ENCODE measurements around the gene PRPF18.

PRPF18 gene

GRCh38 chr10:13637894-13638293, 51.1 kb downstream of the PRPF18 start:
- no peak for TF ChIP-seq CTCF (IDR thresholded peaks at IDR 0.05; ENCODE audit: borderline replicate concordance, extremely low read depth, low read length, poor library complexity, severe bottlenecking)
- TF ChIP-seq EZH2 (IDR thresholded peaks at IDR 0.05; ENCODE audit: borderline replicate concordance, low read depth, low read length, severe bottlenecking): no peak
- peaks cover 35% of the 10 kb centered on the region; the same call in 1 of the 2 replicates for H3K36me3 ChIP-seq (ENCODE audit: insufficient read depth, low read length)
- no peaks in the 10 kb centered on the region for H3K4me1 ChIP-seq (ENCODE audit: insufficient read depth, low read length)
- no peak for DNase-seq
- H3K4me2 ChIP-seq (ENCODE audit: insufficient read depth, low read length): no peak overlapping the region
- no peak overlapping the region for H3K9ac ChIP-seq (ENCODE audit: low read depth, low read length)
- no peaks in the 10 kb centered on the region; the same call in 1 of the 2 replicates for H4K20me1 ChIP-seq (ENCODE audit: insufficient read depth, low read length)
- no peak overlapping the region for H2AFZ ChIP-seq (ENCODE audit: low read depth, low read length)
- H3K9me3 ChIP-seq (ENCODE audit: insufficient read depth, low read length, severe bottlenecking): peaks cover 7% of the 10 kb centered on the region
- no peak overlapping the region for H3K27ac ChIP-seq (ENCODE audit: low read length)
- H3K4me3 ChIP-seq (ENCODE audit: low read depth in 1 of 2, low read length in 2 of 2): no peak overlapping the region
- H3K27me3 ChIP-seq (ENCODE audit: insufficient read depth, low read length, poor library complexity): no peaks in the 10 kb centered on the region
- H3K79me2 ChIP-seq (ENCODE audit: insufficient read depth, low read length): no peaks in the 10 kb centered on the region
- no peak for ATAC-seq (ENCODE audit: insufficient read depth, low read depth)

GRCh38 chr10:13642293-13642692, 55.5 kb downstream of the PRPF18 start:
- no peak for ATAC-seq (ENCODE audit: insufficient read depth, low read depth)
- peaks cover 63% of the 10 kb centered on the region for H3K36me3 ChIP-seq (ENCODE audit: insufficient read depth, low read length)

GRCh38 chr10:13643016-13643415, 56.3 kb downstream of the PRPF18 start:
- no peak overlapping the region for H3K4me2 ChIP-seq (ENCODE audit: insufficient read depth, low read length)
- no peak overlapping the region for H2AFZ ChIP-seq (ENCODE audit: low read depth, low read length)
- TF ChIP-seq CTCF (IDR thresholded peaks at IDR 0.05; ENCODE audit: borderline replicate concordance, extremely low read depth, low read length, poor library complexity, severe bottlenecking) (no peak), EZH2 (IDR thresholded peaks at IDR 0.05; ENCODE audit: borderline replicate concordance, low read depth, low read length, severe bottlenecking) (no peak)
- no peaks in the 10 kb centered on the region for H3K79me2 ChIP-seq (ENCODE audit: insufficient read depth, low read length)
- no peaks in the 10 kb centered on the region for H3K4me1 ChIP-seq (ENCODE audit: insufficient read depth, low read length)
- H3K9ac ChIP-seq (ENCODE audit: low read depth, low read length): no peak overlapping the region
- no peaks in the 10 kb centered on the region for H3K27me3 ChIP-seq (ENCODE audit: insufficient read depth, low read length, poor library complexity)
- H3K27ac ChIP-seq (ENCODE audit: low read length): no peak overlapping the region
- H3K36me3 ChIP-seq (ENCODE audit: insufficient read depth, low read length): peaks cover 64% of the 10 kb centered on the region
- no peaks in the 10 kb centered on the region; the same call in 1 of the 2 replicates for H4K20me1 ChIP-seq (ENCODE audit: insufficient read depth, low read length)
- H3K4me3 ChIP-seq (ENCODE audit: low read depth in 1 of 2, low read length in 2 of 2): no peak overlapping the region
- H3K9me3 ChIP-seq (ENCODE audit: insufficient read depth, low read length, severe bottlenecking): peaks cover 7% of the 10 kb centered on the region
- ATAC-seq (ENCODE audit: insufficient read depth, low read depth): no peak
- DNase-seq: no peak

More at GRCh38 chr10:13642293-13642692, 55.5 kb downstream of the PRPF18 start:
- Histone ChIP-seq H3K9me3 (ENCODE audit: insufficient read depth, low read length, severe bottlenecking) (peaks cover 7% of the 10 kb centered on the region), H4K20me1 (ENCODE audit: insufficient read depth, low read length) (no peaks in the 10 kb centered on the region; the same call in 1 of the 2 replicates), H3K79me2 (ENCODE audit: insufficient read depth, low read length) (no peaks in the 10 kb centered on the region), H3K9ac (ENCODE audit: low read depth, low read length) (no peak overlapping the region), H3K4me3 (ENCODE audit: low read depth in 1 of 2, low read length in 2 of 2) (no peak overlapping the region), H3K27me3 (ENCODE audit: insufficient read depth, low read length, poor library complexity) (no peaks in the 10 kb centered on the region), H3K27ac (ENCODE audit: low read length) (no peak overlapping the region), H2AFZ (ENCODE audit: low read depth, low read length) (no peak overlapping the region), H3K4me2 (ENCODE audit: insufficient read depth, low read length) (no peak overlapping the region), H3K4me1 (ENCODE audit: insufficient read depth, low read length) (no peaks in the 10 kb centered on the region)
- TF ChIP-seq EZH2 (IDR thresholded peaks at IDR 0.05; ENCODE audit: borderline replicate concordance, low read depth, low read length, severe bottlenecking) (no peak), CTCF (IDR thresholded peaks at IDR 0.05; ENCODE audit: borderline replicate concordance, extremely low read depth, low read length, poor library complexity, severe bottlenecking) (no peak)
- no peak for DNase-seq

GRCh38 chr10:13644866-13645265, 58.1 kb downstream of the PRPF18 start:
- H3K27me3 ChIP-seq (ENCODE audit: insufficient read depth, low read length, poor library complexity): no peaks in the 10 kb centered on the region
- peaks cover 74% of the 10 kb centered on the region for H3K36me3 ChIP-seq (ENCODE audit: insufficient read depth, low read length)
- H4K20me1 ChIP-seq (ENCODE audit: insufficient read depth, low read length): no peaks in the 10 kb centered on the region; the same call in 1 of the 2 replicates
- H3K4me2 ChIP-seq (ENCODE audit: insufficient read depth, low read length): no peak overlapping the region
- H3K79me2 ChIP-seq (ENCODE audit: insufficient read depth, low read length): no peaks in the 10 kb centered on the region
- H2AFZ ChIP-seq (ENCODE audit: low read depth, low read length): no peak overlapping the region
- no peak for ATAC-seq (ENCODE audit: insufficient read depth, low read depth)
- H3K4me1 ChIP-seq (ENCODE audit: insufficient read depth, low read length): no peaks in the 10 kb centered on the region
- H3K27ac ChIP-seq (ENCODE audit: low read length): no peak overlapping the region
- no peak overlapping the region for H3K9ac ChIP-seq (ENCODE audit: low read depth, low read length)
- peaks cover 7% of the 10 kb centered on the region for H3K9me3 ChIP-seq (ENCODE audit: insufficient read depth, low read length, severe bottlenecking)
- no peak for DNase-seq
- no peak overlapping the region for H3K4me3 ChIP-seq (ENCODE audit: low read depth in 1 of 2, low read length in 2 of 2)
- TF ChIP-seq CTCF (IDR thresholded peaks at IDR 0.05; ENCODE audit: borderline replicate concordance, extremely low read depth, low read length, poor library complexity, severe bottlenecking): no peak
- no peak for TF ChIP-seq EZH2 (IDR thresholded peaks at IDR 0.05; ENCODE audit: borderline replicate concordance, low read depth, low read length, severe bottlenecking)

Data from DND-41 (cell line).